ENCODE measurements around the gene C6orf141.
"Not testable (repeated sequence)": the region's sequence is repeated elsewhere in the genome, so short reads cannot be mapped to it uniquely, and the experiment has no call there.

Gene C6orf141

GRCh38 chr6:49582529-49582928 lies 32.1 kb downstream of the C6orf141 start:
- DNase-seq = no peak

GRCh38 chr6:49587262-49587661 lies 36.8 kb downstream of the C6orf141 start:
- not testable (repeated sequence) for DNase-seq
